Activated CD4-positive, alpha-beta T cell treated with anti-CD3 and anti-CD28 coated beads for 36 hours (primary cell): ENCODE results near the gene IFI27. TPM values are rescaled to one million over a fixed set of nuclear protein-coding genes. Genes with fewer than 3 reads are reported as not detected.
A peak's percentile ranks its signal among the peaks of the same experiment; 100 is the strongest.

ENCODE experiments used
- ATAC-seq: fragments of 200-7000 bp; cut with Tn5 transposase; one replicate; pipeline ENCODE4 v1.10.0; 2021; ENCODE audit warnings: mild to moderate bottlenecking, moderate library complexity
- CTCF ChIA-PET: fragments of 350-600 bp; sonication (Branson Sonifier 250); formaldehyde crosslinking; loops from one replicate; lab custom pipeline; 2021; ENCODE audit warnings: antibody characterized with exemption; lab: Charles Lee
- POLR2A ChIA-PET: fragments of 350-600 bp; sonication (Branson Sonifier 250); formaldehyde crosslinking; loops from one replicate; lab custom pipeline; 2021; ENCODE audit warnings: antibody characterized with exemption, inconsistent platforms; lab: Charles Lee
- DNase-seq: peaks from one replicate; pipeline ENCODE4 v3.0.0-alpha.2; 2020
- H3K27ac Mint-ChIP-seq: one replicate; pipeline ENCODE4 v1.8.0; 2021; ENCODE audit warnings: mixed read lengths
- H3K27me3 Mint-ChIP-seq: one replicate; pipeline ENCODE4 v1.8.0; 2021; ENCODE audit warnings: mixed read lengths
- H3K36me3 Mint-ChIP-seq: one replicate; pipeline ENCODE4 v1.8.0; 2021; ENCODE audit warnings: low read depth, mixed read lengths
- H3K4me1 Mint-ChIP-seq: one replicate; pipeline ENCODE4 v1.8.0; 2021; ENCODE audit warnings: mixed read lengths
- H3K4me3 Mint-ChIP-seq: one replicate; pipeline ENCODE4 v1.8.0; 2021; ENCODE audit warnings: mild to moderate bottlenecking, moderate library complexity, mixed read lengths
- H3K9me3 Mint-ChIP-seq: one replicate; pipeline ENCODE4 v1.8.0; 2021; ENCODE audit warnings: low read depth, mixed read lengths
- intact Hi-C, 2 experiments: fragments of 100-400 bp; cut with DNase I in 1 of 2; cut with micrococcal nuclease in 1 of 2; formaldehyde crosslinking; loops; one replicate each; pipeline versions ENCODE4 v1.14.2 to v1.15.1; 2022 to 2024; cut with DNase I, micrococcal nuclease
- total RNA-seq, 2 experiments: library from RNA; stranded (reverse); gene quantifications; one replicate each; pipeline ENCODE4 v1.2.3, GENCODE V29; 2021

IFI27 gene
- total RNA-seq, 2 experiments from 2014 or later = 3.0 to 3.1 TPM

DNA sequence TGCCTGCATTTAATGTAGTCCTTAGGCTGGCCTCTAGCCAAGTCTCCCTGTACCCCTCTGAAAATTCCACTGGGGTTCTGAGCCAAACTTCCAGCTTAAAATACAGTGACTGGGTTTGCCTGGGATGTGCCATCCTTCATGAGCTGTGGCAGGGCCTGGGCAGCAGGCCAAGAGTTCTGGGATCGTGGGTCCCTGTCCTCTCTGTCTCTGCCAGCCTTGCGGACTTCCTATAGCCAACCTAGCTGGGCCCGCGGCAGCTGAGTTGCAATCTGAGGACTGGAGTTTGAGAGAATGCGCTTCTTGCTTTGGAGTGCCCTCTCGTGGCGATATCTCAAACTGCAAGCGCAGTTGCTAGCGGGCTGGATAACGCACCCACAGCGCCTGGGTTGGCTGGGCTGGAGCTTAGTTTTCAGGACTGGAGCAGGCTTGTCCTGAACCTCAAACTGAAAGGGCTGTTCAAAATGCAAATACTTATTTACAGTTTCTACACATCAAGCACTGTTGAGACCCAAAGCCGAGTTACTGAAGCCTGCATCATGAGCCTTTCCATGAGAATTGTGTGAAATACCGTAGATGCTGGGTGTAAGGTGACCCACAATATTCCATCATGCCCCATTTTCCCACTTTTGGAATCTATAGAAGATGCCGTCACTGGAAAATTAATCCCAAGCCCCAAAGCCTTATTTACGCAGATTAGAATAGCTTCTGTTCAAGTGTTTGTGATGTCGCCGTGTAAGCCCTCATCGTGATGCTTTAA is 26.2 kb downstream of the IFI27 start:
- Mint-ChIP-seq H3K9me3 (no peaks in the 10 kb centered on the region), H3K36me3 (no peaks in the 10 kb centered on the region), H3K4me3 (no peak overlapping the region), H3K27me3 (peaks cover 6% of the 10 kb centered on the region), H3K4me1 (peaks cover 5% of the 10 kb centered on the region), H3K27ac (no peak overlapping the region)
- ChIA-PET POLR2A (interaction anchor here (0.5 to 1.1 kb wide), 6 partner anchors 17 to 101 kb away, joined by 3 to 9 read pairs (median 3); no protein-coding TSS in a partner anchor), CTCF (interaction anchor here (0.5 to 4.9 kb wide), 64 partner anchors 8 to 1009 kb away, joined by 3 to 76 read pairs (median 5); partner anchors contain the start of genes DDX24, IFI27, IFI27L1 and PPP4R4)
- peak; percentile 93 for DNase-seq
- ATAC-seq = peak; percentile 90
- intact Hi-C loops = loop anchor here (1.0 to 5.0 kb wide), 9 partner anchors 36 to 482 kb away; partner anchors contain the start of genes OTUB2 (in 1 of the 2) and PPP4R4 (in 1 of the 2)

DNA sequence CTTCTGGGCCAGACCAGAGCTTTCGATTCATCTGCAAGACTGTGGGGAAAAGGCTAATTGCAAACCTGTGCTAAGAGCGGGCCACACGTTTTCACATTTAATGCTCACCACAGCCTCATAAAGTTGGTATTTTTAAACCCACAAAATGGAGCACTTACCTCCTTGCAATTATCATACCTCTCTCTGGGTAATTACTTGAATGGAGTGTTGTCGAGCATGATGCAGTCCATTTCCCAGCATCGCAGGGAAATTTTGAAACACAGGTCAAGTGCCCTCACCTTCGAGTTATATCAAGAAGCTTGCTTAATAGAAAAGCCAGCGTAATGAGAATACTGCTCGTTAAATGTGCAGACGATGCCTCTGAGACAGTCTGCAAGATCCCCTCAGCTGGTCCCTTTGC is 27.7 kb downstream of the IFI27 start:
- H3K4me3 Mint-ChIP-seq = no peak overlapping the region
- H3K27me3 Mint-ChIP-seq = peaks cover 6% of the 10 kb centered on the region
- POLR2A ChIA-PET = no interaction called here
- no peak overlapping the region for H3K27ac Mint-ChIP-seq
- CTCF ChIA-PET = interaction anchor here (0.8 to 4.9 kb wide), 7 partner anchors 9 to 408 kb away, joined by 3 to 76 read pairs (median 12); partner anchors contain the start of genes DDX24, IFI27L1 and IFI27L2
- no peaks in the 10 kb centered on the region for H3K36me3 Mint-ChIP-seq
- intact Hi-C loops = loop anchor here in 1 of 2 experiments (5.0 kb wide), 1 partner anchor 169 kb away; no protein-coding TSS in a partner anchor
- ATAC-seq (no peak), DNase-seq (no peak)
- peaks cover 3% of the 10 kb centered on the region for H3K4me1 Mint-ChIP-seq
- H3K9me3 Mint-ChIP-seq = no peaks in the 10 kb centered on the region

DNA sequence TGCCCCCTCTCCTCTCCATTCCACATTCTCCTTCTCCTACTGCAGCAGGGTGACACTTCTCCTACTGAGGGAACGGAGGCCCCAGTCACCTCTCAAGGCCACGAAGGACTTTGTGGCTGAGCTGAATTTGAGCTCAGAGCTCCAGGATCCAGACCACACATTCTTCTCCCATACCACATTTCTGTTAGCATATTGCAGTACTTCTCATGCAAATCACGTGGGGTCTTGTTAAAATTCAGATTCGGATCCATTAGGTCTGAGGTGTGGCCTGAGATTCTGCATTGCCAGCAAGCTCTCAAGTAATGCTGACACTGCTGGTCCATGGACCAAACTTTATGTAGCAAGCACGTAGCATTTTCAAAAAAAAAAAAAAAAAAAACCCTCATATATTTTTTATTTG is 28.5 kb downstream of the IFI27 start:
- CTCF ChIA-PET = interaction anchor here (0.9 to 4.9 kb wide), 5 partner anchors 10 to 104 kb away, joined by 3 to 76 read pairs (median 12); partner anchors contain the start of gene IFI27L2
- Mint-ChIP-seq H3K36me3 (no peaks in the 10 kb centered on the region), H3K4me1 (peaks cover 3% of the 10 kb centered on the region), H3K27ac (no peak overlapping the region), H3K9me3 (no peaks in the 10 kb centered on the region), H3K4me3 (no peak overlapping the region), H3K27me3 (peaks cover 4% of the 10 kb centered on the region)
- POLR2A ChIA-PET = no interaction called here
- intact Hi-C loops = loop anchor here in 1 of 2 experiments (5.0 kb wide), 1 partner anchor 168 kb away; no protein-coding TSS in a partner anchor
- no peak for ATAC-seq
- DNase-seq = no peak

GRCh38 chr14:94139421-94139820 is 28.9 kb downstream of the IFI27 start:
- H3K27ac Mint-ChIP-seq = no peak overlapping the region
- peaks cover 3% of the 10 kb centered on the region for H3K27me3 Mint-ChIP-seq
- ATAC-seq (no peak), DNase-seq (no peak)
- POLR2A ChIA-PET = no interaction called here
- peaks cover 3% of the 10 kb centered on the region for H3K4me1 Mint-ChIP-seq
- CTCF ChIA-PET = interaction anchor here (0.7 to 3.6 kb wide), 5 partner anchors 10 to 134 kb away, joined by 3 to 21 read pairs (median 3); partner anchors contain the start of gene IFI27L2
- H3K9me3 Mint-ChIP-seq = no peaks in the 10 kb centered on the region
- H3K4me3 Mint-ChIP-seq = no peak overlapping the region
- no peaks in the 10 kb centered on the region for H3K36me3 Mint-ChIP-seq
- intact Hi-C loops = loop anchor here in 1 of 2 experiments (5.0 kb wide), 1 partner anchor 168 kb away; no protein-coding TSS in a partner anchor

GRCh38 chr14:94142247-94142646 is 31.7 kb downstream of the IFI27 start:
- H3K27me3 Mint-ChIP-seq = no peaks in the 10 kb centered on the region
- no peak overlapping the region for H3K4me3 Mint-ChIP-seq
- CTCF ChIA-PET = interaction anchor here (0.9 to 3.3 kb wide), 8 partner anchors 10 to 202 kb away, joined by 3 to 19 read pairs (median 4); no protein-coding TSS in a partner anchor

DNA sequence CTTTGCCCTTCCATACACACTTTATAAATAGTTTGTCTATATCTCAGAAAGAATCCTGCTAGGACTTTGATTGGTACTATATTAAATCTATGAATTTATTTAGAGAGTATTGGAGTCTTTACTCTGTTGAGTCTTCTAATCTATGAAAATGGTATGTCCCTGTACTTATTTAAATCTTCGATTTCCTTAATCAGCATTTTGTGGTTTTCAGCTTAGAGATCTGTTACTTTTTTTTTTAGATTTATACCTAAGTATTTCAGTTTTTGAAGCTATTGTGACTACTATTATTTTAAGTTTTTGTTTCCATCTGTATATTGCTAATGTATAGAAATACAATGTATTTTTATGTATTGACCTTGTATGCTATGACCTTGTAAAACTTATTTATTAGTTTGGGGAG is 32.3 kb downstream of the IFI27 start:
- Mint-ChIP-seq H3K9me3 (no peaks in the 10 kb centered on the region), H3K27me3 (no peaks in the 10 kb centered on the region), H3K27ac (no peak overlapping the region), H3K4me1 (peaks cover 16% of the 10 kb centered on the region), H3K36me3 (no peaks in the 10 kb centered on the region), H3K4me3 (no peak overlapping the region)
- intact Hi-C loops = no loop called here
- ChIA-PET CTCF (interaction anchor here (0.8 to 3.3 kb wide), 8 partner anchors 9 to 203 kb away, joined by 3 to 19 read pairs (median 4); no protein-coding TSS in a partner anchor), POLR2A (interaction anchor here (0.6 to 0.7 kb wide), 2 partner anchors 10 to 28 kb away, joined by 3 to 10 read pairs; no protein-coding TSS in a partner anchor)
- no peak for DNase-seq
- ATAC-seq = no peak

More at GRCh38 chr14:94142247-94142646, 31.7 kb downstream of the IFI27 start:
- Mint-ChIP-seq H3K36me3 (no peaks in the 10 kb centered on the region), H3K9me3 (no peaks in the 10 kb centered on the region), H3K4me1 (peaks cover 12% of the 10 kb centered on the region), H3K27ac (no peak overlapping the region)
- ATAC-seq = no peak
- DNase-seq = no peak
- POLR2A ChIA-PET = no interaction called here
- intact Hi-C loops = no loop called here

- Mint-ChIP-seq H3K4me1 (peaks cover 16% of the 10 kb centered on the region), H3K27ac (no peak overlapping the region)
- peak; percentile 60 for ATAC-seq
Measured at GRCh38 chr14:94143239-94143638, 32.7 kb downstream of the IFI27 start.

GRCh38 chr14:94143711-94144110 is 33.2 kb downstream of the IFI27 start:
- DNase-seq (no peak), ATAC-seq (no peak)
- H3K9me3 Mint-ChIP-seq = no peaks in the 10 kb centered on the region
- H3K36me3 Mint-ChIP-seq = no peaks in the 10 kb centered on the region
- ChIA-PET CTCF (interaction anchor here (1.3 to 3.3 kb wide), 3 partner anchors 8 to 107 kb away, joined by 3 to 19 read pairs (median 4); no protein-coding TSS in a partner anchor), POLR2A (no interaction called here)
- H3K27me3 Mint-ChIP-seq = no peaks in the 10 kb centered on the region
- H3K4me3 Mint-ChIP-seq = no peak overlapping the region
- intact Hi-C loops = no loop called here
- H3K4me1 Mint-ChIP-seq = peaks cover 16% of the 10 kb centered on the region
- H3K27ac Mint-ChIP-seq = no peak overlapping the region

More at GRCh38 chr14:94143239-94143638, 32.7 kb downstream of the IFI27 start:
- no peak overlapping the region for H3K4me3 Mint-ChIP-seq
- no peaks in the 10 kb centered on the region for H3K27me3 Mint-ChIP-seq
- H3K9me3 Mint-ChIP-seq = no peaks in the 10 kb centered on the region
- H3K36me3 Mint-ChIP-seq = no peaks in the 10 kb centered on the region
- intact Hi-C loops = no loop called here
- ChIA-PET POLR2A (interaction anchor here (0.6 to 0.7 kb wide), 2 partner anchors 10 to 27 kb away, joined by 3 to 10 read pairs; no protein-coding TSS in a partner anchor), CTCF (interaction anchor here (0.8 to 3.3 kb wide), 7 partner anchors 9 to 203 kb away, joined by 3 to 19 read pairs (median 4); no protein-coding TSS in a partner anchor)
- peak; percentile 44 for DNase-seq

DNA sequence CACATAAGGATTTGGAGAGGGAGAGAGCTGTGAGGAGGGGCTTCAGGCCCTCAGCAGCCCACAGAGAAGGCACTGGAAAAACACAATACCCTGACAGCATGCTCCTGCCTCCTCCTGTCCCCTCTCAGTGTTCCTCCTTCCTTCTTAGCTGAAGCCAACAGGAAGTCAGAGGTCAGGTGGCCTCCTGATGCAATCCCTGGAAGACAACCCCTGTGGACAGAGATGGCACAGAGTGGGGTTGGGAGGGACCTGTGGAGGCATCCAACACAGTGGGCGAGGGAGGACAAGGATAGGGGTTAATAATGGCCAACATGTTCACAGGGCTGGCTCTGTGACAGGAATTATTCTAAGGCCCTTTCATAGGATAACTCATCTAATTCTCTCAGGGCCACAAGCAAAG is 34.2 kb downstream of the IFI27 start:
- Mint-ChIP-seq H3K36me3 (no peaks in the 10 kb centered on the region), H3K9me3 (no peaks in the 10 kb centered on the region), H3K4me3 (no peak overlapping the region), H3K27me3 (no peaks in the 10 kb centered on the region), H3K4me1 (peaks cover 16% of the 10 kb centered on the region), H3K27ac (no peak overlapping the region)
- ChIA-PET POLR2A (no interaction called here), CTCF (interaction anchor here (2.0 kb wide), 1 partner anchor 8 kb away, joined by 11 read pairs; no protein-coding TSS in a partner anchor)
- intact Hi-C loops = no loop called here
- ATAC-seq (no peak), DNase-seq (no peak)

GRCh38 chr14:94145902-94146527 is 35.5 kb downstream of the IFI27 start:
- Mint-ChIP-seq H3K4me3 (no peak overlapping the region), H3K27me3 (peaks cover 3% of the 10 kb centered on the region), H3K27ac (no peak overlapping the region), H3K9me3 (no peaks in the 10 kb centered on the region), H3K4me1 (peaks cover 16% of the 10 kb centered on the region), H3K36me3 (no peaks in the 10 kb centered on the region)
- CTCF ChIA-PET = interaction anchor here (1.4 to 2.0 kb wide), 2 partner anchors 9 to 13 kb away, joined by 4 to 11 read pairs; no protein-coding TSS in a partner anchor
- POLR2A ChIA-PET = no interaction called here
- intact Hi-C loops = no loop called here
- no peak for ATAC-seq
- no peak for DNase-seq
